Ishikawa (cell line): ENCODE measurements around the gene DNAH6.

ENCODE experiments used
- EP300 ChIP-seq: IDR thresholded peaks from 2 replicates; pipeline ENCODE4 v1.6.1; 2012; ENCODE audit warnings: borderline replicate concordance
- NFIC ChIP-seq: IDR thresholded peaks from 2 replicates; pipeline ENCODE4 v1.6.1; 2012
- TAF1 ChIP-seq: IDR thresholded peaks from 2 replicates; pipeline ENCODE4 v1.6.1; 2012; ENCODE audit warnings: low read depth, mild to moderate bottlenecking

DNA sequence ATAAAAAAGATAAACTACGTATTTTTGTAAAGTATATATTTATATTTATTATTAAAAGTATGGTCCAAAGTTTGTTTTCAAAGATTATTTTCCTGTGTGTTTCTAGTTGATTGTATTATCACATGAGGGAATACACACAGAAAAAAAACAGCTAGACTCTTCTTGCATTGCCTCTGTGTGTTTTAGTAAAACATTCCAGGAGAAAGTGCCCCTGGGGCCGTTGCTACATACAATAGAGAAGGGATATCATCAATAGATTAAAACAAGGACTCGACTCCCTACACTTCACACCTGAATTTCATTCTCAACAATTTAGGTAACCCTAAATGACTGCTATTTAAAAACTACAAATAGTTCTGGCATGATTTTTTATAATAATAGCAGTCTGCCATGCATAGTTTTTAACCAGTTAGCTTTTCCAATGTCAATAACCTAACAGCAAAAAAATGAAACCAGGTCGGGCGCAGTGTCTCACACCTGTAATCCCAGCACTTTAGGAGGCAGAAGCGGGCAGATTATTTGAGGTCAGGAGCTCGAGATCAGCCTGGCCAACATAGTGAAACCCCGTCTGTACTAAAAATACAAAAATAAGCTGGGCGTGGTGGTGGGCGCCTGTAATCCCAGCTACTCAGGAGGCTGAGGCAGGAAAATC, 171.3 kb downstream of the DNAH6 start:
- TF ChIP-seq EP300 (no peak), NFIC (no peak), TAF1 (no peak)
